B cell (primary cell): Measurements from ENCODE around the gene PIM3.

Experiments
- CTCF ChIP-seq: fragments of 200-600 bp; IDR thresholded peaks from one replicate; pipeline ENCODE4 v1.8.0; 2022; ENCODE audit warnings: antibody characterized with exemption, mild to moderate bottlenecking
- EZH2 ChIP-seq: IDR thresholded peaks from 2 replicates; pipeline ENCODE4 v1.6.1; 2012; ENCODE audit warnings: borderline replicate concordance, low read depth, mild to moderate bottlenecking, moderate library complexity, low read length; ENCODE audit not compliant: insufficient read depth, poor library complexity, severe bottlenecking

- no peak for TF ChIP-seq CTCF
- no peak for TF ChIP-seq EZH2
Measured at GRCh38 chr22:49997932-49998717, 37.6 kb downstream of the PIM3 start.
